Spleen (tissue), 11 donors: Measurements from ENCODE around the gene AGAP3. TPM values are rescaled to one million over a fixed set of nuclear protein-coding genes. Genes with fewer than 3 reads are reported as not detected.

Experiments used
- DNase-seq: peaks from one replicate; pipeline ENCODE4 v3.0.0-alpha.2; 2020
- H3K27ac ChIP-seq, 8 donors: fragments of 200-600 bp; sonication (generic) in 7 of 8; 1 replicate in 4 of 8; 2 replicates in 4 of 8; pipeline versions ENCODE4 v1.5.0 to v1.8.0; 2016 to 2021; ENCODE audit warnings: inconsistent platforms in 4 of 8, mild to moderate bottlenecking in 4 of 8, moderate library complexity in 1 of 8
- H3K27me3 ChIP-seq, 7 donors: fragments of 200-600 bp; sonication (generic) in 6 of 7; replicated peaks in 1 of 7; 1 replicate in 4 of 7; 2 replicates in 3 of 7; pipeline versions ENCODE4 v1.5.0 to v1.8.0; 2016 to 2021; ENCODE audit warnings: inconsistent platforms in 3 of 7, mild to moderate bottlenecking in 1 of 7
- H3K36me3 ChIP-seq, 6 donors: fragments of 200-600 bp; sonication (generic) in 5 of 6; 1 replicate in 4 of 6; 2 replicates in 2 of 6; pipeline versions ENCODE4 v1.5.0 to v1.8.0; 2016 to 2021; ENCODE audit warnings: inconsistent platforms in 2 of 6
- H3K4me1 ChIP-seq, 6 donors: fragments of 200-600 bp; sonication (generic) in 5 of 6; 1 replicate in 3 of 6; 2 replicates in 3 of 6; pipeline versions ENCODE4 v1.5.0 to v1.8.0; 2016 to 2021; ENCODE audit warnings: inconsistent platforms in 3 of 6
- H3K4me3 ChIP-seq, 8 donors: fragments of 200-600 bp; sonication (generic) in 7 of 8; 1 replicate in 4 of 8; 2 replicates in 4 of 8; pipeline versions ENCODE4 v1.5.0 to v1.8.0; 2016 to 2021; ENCODE audit warnings: inconsistent platforms in 4 of 8, mild to moderate bottlenecking in 4 of 8, moderate library complexity in 2 of 8
- H3K9me3 ChIP-seq, 8 donors: fragments of 200-600 bp; sonication (generic) in 7 of 8; 1 replicate in 4 of 8; 2 replicates in 4 of 8; pipeline versions ENCODE4 v1.5.0 to v1.8.0; 2016 to 2021; ENCODE audit warnings: inconsistent platforms in 4 of 8
- CTCF ChIP-seq, 11 experiments: fragments of 200-600 bp in 7 of 11; fragments of 450-650 bp in 4 of 11; sonication (generic) in 4 of 11; IDR thresholded peaks in 8 of 11; conservative IDR thresholded peaks in 3 of 11; 1 replicate in 7 of 11; 2 replicates in 4 of 11; pipeline versions ENCODE4 v1.4.0 to v1.8.0; 2016 to 2021; ENCODE audit warnings: antibody characterized with exemption in 11 of 11, inconsistent platforms in 4 of 11, mild to moderate bottlenecking in 1 of 11
- POLR2A ChIP-seq, 3 donors: fragments of 450-650 bp; IDR thresholded peaks; one replicate each; pipeline ENCODE4 v1.5.1; 2017; ENCODE audit warnings: antibody characterized with exemption in 3 of 3, mild to moderate bottlenecking in 1 of 3
- POLR2AphosphoS5 ChIP-seq, 3 donors: sonication (generic); formaldehyde crosslinking; IDR thresholded peaks; one replicate each; pipeline ENCODE4 v1.5.1; 2017; ENCODE audit warnings: antibody characterized with exemption in 3 of 3
- WGBS, 5 donors: extraction: QIAGEN DNeasy Blood & Tissue Kit in 3 of 5; methylation state at CpG; one replicate each; pipeline versions ENCODE4 v1.1.5 to v1.1.7; 2013 to 2018; 5-methylcytosine and 5-hydroxymethylcytosine counted together
- intact Hi-C: fragments of 100-400 bp; cut with DNase I; formaldehyde crosslinking; loops from one replicate; pipeline ENCODE4 v1.15.0; 2023; ENCODE audit warnings: low total_unique reads
- polyA plus RNA-seq, 3 donors: library from polyadenylated mRNA; stranded (reverse); fragments of 200-250 nt; gene quantifications; one replicate each; pipeline ENCODE4 v1.2.1, GENCODE V29; 2013
- total RNA-seq, 7 donors: library from RNA; depleted of rRNA in 3 of 7; stranded (reverse); fragments of >200 nt in 3 of 7; fragmentation: NEBNext Ultra II Directional in 4 of 7; extraction: Animal tissue kit (Norgen Biotek cat#: 25700) in 4 of 7; gene quantifications; one replicate each; pipeline versions ENCODE4 v1.1.0 to v1.2.1, GENCODE V29; 2016 to 2021
- donor health status: healthy with polysubstance abuse.
- donor health status: DM: no; HTN: no; CAD: no; lungs with moderate emphysema.
- donor health status: DM: no; HTN: no; CAD: no.
- donor health status: Bipolar disorder and iron deficiency.
- donor health status: healthy.
- donor health status: DM: no; HTN: no; CAD: no.
- donor health status: DM: yes; HTN: yes; CAD: no.

The AGAP3 gene
- total and polyA plus RNA-seq, 10 donors = 21.8 to 94.4 (median 72.6) TPM

GRCh38 chr7:151141311-151141854 is 55.1 kb downstream of the AGAP3 start:
- DNase-seq = no peak
- H3K36me3 ChIP-seq = peaks cover 0 to 91% (median 29%) of the 10 kb centered on the region in 6 donors
- no peaks in the 10 kb centered on the region for H3K27me3 ChIP-seq
- peaks cover 0 to under 1% (median 0%) of the 10 kb centered on the region in 6 donors for H3K4me1 ChIP-seq
- WGBS, 5 donors = 89 to 96% (median 93%) methylated on average over 9 of the region's 9 CpGs
- intact Hi-C loops = no loop called here
- H3K9me3 ChIP-seq = no peaks in the 10 kb centered on the region
- no peak overlapping the region for H3K4me3 ChIP-seq
- no peak for TF ChIP-seq POLR2AphosphoS5 (IDR thresholded peaks at IDR 0.05)
- no peak overlapping the region for H3K27ac ChIP-seq

DNA sequence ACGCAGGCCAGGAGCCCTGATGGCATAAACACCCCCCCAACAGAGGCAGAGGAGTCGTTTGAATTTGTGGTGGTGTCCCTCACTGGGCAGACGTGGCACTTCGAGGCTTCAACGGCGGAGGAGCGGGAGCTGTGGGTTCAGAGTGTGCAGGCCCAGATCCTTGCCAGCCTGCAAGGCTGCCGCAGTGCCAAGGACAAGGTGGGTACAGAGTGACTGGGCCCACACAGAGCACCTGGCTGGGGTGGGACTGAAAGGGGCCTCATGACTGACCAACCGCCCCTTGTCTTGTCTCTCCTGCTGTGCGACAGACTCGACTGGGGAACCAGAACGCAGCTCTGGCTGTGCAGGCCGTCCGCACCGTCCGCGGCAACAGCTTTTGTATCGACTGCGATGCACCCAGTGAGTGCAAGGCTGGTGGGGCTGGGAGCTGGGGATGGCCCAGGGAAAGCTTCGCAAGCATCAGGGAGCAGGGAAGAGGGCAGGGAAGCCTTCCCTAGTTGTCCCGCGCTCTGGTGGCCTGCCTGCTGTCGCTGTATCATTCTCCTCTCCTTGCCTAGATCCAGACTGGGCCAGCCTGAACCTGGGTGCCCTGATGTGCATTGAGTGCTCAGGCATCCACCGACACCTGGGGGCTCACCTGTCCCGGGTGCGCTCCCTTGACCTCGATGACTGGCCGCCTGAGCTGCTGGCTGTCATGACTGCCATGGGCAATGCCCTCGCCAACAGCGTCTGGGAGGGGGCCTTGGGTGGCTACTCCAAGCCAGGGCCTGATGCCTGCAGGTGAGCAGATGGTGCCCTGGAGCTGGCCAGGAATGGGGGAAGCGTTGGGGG is 55.8 kb downstream of the AGAP3 start:
- Histone ChIP-seq H3K9me3 (no peaks in the 10 kb centered on the region), H3K36me3 (peaks cover 0 to 84% (median 27%) of the 10 kb centered on the region in 6 donors), H3K27ac (no peak overlapping the region), H3K27me3 (no peaks in the 10 kb centered on the region), H3K4me1 (no peaks in the 10 kb centered on the region), H3K4me3 (no peak overlapping the region)
- intact Hi-C loops = no loop called here
- WGBS, 5 donors = 91 to 94% (median 93%) methylated on average over 18 to 31 of the region's 31 CpGs
- TF ChIP-seq POLR2A (IDR thresholded peaks at IDR 0.05) (no peak), CTCF (IDR thresholded peaks at IDR 0.05 in 8 of 11, conservative IDR thresholded peaks at IDR 0.05 in 3 of 11) (no peak), POLR2AphosphoS5 (IDR thresholded peaks at IDR 0.05) (peak in 1 of 3 donors; percentile 23)
- peak; percentile 64 for DNase-seq

GRCh38 chr7:151142686-151143040 is 56.4 kb downstream of the AGAP3 start:
- intact Hi-C loops = no loop called here
- no peaks in the 10 kb centered on the region for H3K9me3 ChIP-seq
- peaks cover 0 to 78% (median 27%) of the 10 kb centered on the region in 6 donors for H3K36me3 ChIP-seq
- H3K4me3 ChIP-seq = no peak overlapping the region
- WGBS, 5 donors = 73 to 80% (median 76%) methylated on average over 9 to 10 of the region's 10 CpGs
- peak; percentile 56 for DNase-seq
- no peaks in the 10 kb centered on the region for H3K4me1 ChIP-seq
- H3K27ac ChIP-seq = no peak overlapping the region
- TF ChIP-seq POLR2AphosphoS5 (IDR thresholded peaks at IDR 0.05) = no peak
- no peaks in the 10 kb centered on the region for H3K27me3 ChIP-seq

DNA sequence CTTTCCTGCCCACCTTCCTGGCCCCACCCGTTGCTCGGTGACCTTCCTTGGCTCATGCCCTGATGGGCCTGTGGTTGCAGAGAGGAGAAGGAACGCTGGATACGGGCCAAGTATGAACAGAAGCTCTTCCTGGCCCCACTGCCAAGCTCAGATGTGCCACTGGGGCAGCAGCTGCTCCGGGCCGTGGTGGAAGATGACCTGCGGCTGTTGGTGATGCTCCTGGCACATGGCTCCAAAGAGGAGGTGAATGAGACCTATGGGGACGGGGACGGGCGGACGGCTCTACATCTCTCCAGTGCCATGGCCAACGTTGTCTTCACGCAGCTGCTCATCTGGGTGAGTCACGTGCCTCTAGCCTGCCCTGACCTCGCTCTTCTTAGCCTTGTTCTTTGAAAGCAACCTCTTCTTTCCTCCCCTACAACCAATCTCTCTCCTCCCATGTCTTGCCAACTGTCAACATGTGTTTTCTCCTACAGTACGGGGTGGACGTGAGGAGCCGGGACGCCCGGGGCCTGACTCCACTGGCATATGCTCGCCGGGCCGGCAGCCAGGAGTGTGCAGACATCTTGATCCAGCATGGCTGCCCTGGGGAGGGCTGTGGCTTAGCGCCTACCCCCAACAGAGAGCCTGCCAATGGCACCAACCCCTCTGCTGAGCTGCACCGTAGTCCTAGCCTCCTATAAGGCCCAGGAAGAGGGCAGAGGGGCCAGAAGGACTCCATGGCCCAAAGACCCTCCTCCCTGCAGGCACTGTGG is 57.2 kb downstream of the AGAP3 start:
- WGBS, 5 donors = 82 to 87% (median 82%) methylated on average over 24 to 25 of the region's 25 CpGs
- TF ChIP-seq CTCF (IDR thresholded peaks at IDR 0.05 in 8 of 11, conservative IDR thresholded peaks at IDR 0.05 in 3 of 11) (no peak), POLR2AphosphoS5 (IDR thresholded peaks at IDR 0.05) (no peak), POLR2A (IDR thresholded peaks at IDR 0.05) (no peak)
- H3K9me3 ChIP-seq = no peaks in the 10 kb centered on the region
- intact Hi-C loops = no loop called here
- H3K4me1 ChIP-seq = no peaks in the 10 kb centered on the region
- no peak overlapping the region for H3K27ac ChIP-seq
- peaks cover 0 to 3% (median 0%) of the 10 kb centered on the region in 7 donors for H3K27me3 ChIP-seq
- H3K4me3 ChIP-seq = no peak overlapping the region
- DNase-seq = peak; percentile 68
- H3K36me3 ChIP-seq = peaks cover 0 to 71% (median 27%) of the 10 kb centered on the region in 6 donors

DNA sequence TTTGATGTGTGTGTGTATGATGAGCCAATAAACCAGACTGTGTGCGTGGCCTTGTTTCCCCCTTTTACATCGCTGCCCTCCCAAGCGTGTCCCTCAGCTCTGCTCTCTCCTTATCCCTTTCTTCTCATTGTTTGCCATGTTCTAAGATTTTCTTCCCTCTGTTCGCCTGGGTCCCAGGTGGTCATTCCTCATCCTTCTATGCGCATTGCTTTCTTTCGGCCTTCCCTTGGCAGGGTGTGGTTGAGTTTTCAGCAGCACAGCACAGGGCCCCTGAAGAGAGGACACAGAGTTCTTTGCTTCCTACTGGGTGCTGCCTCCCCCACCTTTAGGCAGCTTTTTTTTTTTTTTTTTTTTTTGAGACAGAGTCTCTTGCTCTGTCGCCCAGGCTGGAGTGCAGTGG is 58.1 kb downstream of the AGAP3 start:
- Histone ChIP-seq H3K4me1 (no peaks in the 10 kb centered on the region), H3K27me3 (peaks cover 0 to 13% (median 0%) of the 10 kb centered on the region in 7 donors), H3K27ac (no peak overlapping the region), H3K36me3 (peaks cover 0 to 61% (median 27%) of the 10 kb centered on the region in 6 donors), H3K4me3 (no peak overlapping the region), H3K9me3 (no peaks in the 10 kb centered on the region)
- DNase-seq = no peak
- intact Hi-C loops = no loop called here
- no peak for TF ChIP-seq POLR2A (IDR thresholded peaks at IDR 0.05)
- TF ChIP-seq POLR2AphosphoS5 (IDR thresholded peaks at IDR 0.05) = no peak
- no peak for TF ChIP-seq CTCF (IDR thresholded peaks at IDR 0.05 in 8 of 11, conservative IDR thresholded peaks at IDR 0.05 in 3 of 11)
- 94 to 97% (median 96%) methylated on average over 7 of the region's 7 CpGs for WGBS, 5 donors
